Stimulated activated CD8-positive, alpha-beta memory T cell treated with anti-CD3 and anti-CD28 coated beads, Interleukin-7, amount 100 ng/mL, for 1 hour (primary cell): ENCODE measurements around the gene ARID3A.
"Not testable (repeated sequence)": the region's sequence is repeated elsewhere in the genome, so short reads cannot be mapped to it uniquely, and the experiment has no call there.

Experiments used
- DNase-seq, 2 donors: peaks; one replicate each; pipeline ENCODE4 v3.0.0-alpha.2; 2020; ENCODE audit warnings: low read depth in 2 of 2

The ARID3A gene

DNA sequence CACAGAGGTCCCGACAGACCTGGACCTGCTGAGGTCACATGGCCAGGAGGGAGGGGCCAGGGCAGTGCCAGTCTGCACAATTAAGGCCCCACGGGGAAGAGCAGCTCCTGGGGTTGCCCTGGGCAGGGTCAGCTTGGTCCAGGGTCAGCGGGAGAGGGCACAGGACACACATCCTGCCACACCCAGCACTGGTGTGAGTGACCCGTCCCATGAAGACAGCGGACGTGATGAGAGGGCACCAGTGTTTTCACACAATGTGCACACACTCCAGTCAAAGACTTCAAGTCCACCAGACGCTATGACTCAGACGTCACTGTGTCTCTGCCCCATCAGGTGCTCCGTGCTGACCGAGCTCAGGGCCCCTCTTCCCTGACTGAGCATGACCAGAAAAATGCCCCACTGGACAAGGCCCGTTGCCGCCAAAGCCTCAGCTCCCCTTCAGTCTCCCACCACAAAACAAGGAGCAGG, 90.8 kb downstream of the ARID3A start:
- no peak for DNase-seq

DNA sequence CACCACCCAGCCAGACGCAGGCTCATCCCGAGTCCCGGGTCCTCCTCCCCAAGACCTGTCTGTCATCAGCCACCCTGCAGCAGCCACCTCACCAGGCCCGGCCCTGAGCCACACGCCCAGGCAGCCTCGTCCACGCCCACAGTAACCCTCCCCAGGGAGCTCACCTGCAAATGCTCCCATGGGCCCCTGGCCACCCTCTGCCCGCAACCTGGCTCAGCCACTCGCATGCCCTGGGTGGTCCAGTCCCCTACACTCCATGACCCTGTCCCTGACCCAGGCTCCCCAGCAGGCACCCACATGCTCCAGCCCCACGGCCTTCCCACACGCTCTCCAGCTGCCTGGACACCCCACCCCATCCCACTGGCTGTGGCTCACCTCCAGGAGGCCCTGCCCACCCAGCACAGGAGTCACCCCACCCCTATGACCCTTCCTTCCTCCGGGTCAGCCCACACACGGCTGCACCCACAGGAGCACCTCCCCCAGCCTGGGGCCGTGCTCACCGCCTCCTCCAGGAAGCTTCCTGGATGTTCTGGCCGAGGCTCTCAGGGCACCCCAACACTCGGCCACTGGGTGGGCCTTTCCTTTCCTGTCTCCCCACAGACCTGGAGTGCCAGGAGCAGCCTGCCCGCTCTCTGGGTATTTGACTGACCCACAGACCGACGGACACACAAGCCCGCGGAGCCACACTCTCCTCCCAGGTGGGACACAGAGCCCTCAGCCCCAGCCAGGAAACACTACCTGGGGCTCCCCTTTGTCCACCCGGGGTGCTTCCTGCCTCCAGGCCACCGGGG, 91.5 kb downstream of the ARID3A start:
- DNase-seq = no peak

DNA sequence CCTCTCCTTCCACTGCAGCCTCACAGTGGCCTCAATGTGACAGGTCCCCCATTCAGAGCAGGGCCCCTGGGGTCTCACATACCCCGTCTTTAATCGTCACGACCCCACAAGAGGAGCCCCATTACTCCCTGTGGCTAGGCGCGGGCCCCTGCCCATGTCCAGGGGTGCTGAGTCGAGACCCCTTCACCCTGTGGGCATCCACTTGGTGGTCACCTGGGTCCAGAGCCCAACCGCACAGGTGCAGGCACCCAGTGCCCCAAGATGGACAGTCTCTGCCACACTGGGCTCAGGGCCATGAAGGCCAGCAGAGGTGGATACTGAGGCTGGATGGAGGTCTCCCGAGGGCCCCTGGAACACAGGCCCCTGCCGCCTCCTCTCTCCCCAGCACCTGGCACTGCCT, 92.1 kb downstream of the ARID3A start:
- no peak for DNase-seq

DNA sequence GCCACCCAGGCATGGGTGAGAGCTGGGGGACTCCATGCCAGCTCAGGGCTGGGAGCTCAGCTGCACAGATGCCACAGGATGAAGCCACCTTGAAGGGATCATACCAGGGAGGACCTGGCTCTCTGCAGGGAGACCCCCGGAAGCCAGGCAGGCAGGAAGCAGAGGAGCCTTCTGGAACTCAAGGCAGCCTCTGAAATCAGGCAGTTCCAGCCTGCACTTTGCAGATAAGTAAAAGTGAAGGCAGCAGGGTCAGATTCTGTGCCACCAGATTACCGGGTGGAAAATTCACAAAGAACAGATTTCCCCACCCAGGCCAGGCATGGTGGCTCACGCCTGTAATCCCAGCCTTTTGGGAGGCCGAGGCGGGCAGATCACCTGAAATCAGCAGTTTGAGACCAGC, 92.6 kb downstream of the ARID3A start:
- no peak for DNase-seq

DNA sequence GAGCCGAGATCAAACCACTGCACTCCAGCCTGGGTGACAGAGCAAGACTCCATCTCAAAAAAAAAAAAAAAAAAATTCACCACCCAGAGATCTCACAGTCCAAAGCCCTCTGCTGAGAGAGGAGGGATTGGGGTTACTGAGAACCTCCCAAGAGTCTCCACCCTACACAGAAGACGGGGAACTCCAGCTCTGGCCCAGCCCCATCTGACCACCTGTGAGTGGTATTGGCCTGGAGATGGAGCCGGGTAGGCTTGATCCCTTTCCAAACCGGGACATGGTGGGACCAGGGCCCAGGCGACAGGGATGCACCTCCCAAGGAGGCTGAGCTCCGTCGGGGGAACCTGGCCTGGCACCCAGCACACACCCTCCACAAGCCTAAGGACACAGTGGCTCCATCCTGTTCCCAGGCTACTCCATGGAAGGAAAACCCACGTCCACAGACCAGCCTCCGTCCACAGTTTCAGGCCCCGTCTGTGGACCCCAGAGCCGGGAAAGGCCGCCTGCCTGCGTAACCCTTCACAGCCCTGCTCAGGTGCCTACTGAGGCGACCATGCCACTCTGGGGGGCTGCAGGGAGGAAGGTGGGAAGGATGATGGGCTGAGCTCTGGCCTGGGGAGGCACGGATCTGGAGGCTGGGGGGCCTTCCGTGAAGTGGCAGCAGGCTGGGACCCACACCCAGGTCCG, 93.2 kb downstream of the ARID3A start:
- DNase-seq = no peak

DNA sequence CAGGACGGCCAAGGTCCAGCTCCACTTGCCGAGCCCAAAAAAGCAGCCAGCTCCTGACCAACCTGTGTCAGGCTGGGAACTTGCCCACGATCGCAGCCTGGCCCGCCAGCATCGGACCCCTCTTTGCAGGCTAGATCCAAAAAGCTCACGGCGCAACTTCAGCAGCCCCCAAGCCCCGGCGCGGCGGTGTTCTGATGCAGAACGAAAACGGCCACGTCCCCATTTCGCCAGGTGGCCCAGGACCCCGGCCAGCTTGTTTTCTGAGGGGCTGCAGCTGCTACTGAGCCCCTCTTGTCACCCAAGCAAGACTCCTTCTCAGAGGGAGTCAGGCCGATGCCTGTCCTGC, 93.8 kb downstream of the ARID3A start:
- no peak for DNase-seq

DNA sequence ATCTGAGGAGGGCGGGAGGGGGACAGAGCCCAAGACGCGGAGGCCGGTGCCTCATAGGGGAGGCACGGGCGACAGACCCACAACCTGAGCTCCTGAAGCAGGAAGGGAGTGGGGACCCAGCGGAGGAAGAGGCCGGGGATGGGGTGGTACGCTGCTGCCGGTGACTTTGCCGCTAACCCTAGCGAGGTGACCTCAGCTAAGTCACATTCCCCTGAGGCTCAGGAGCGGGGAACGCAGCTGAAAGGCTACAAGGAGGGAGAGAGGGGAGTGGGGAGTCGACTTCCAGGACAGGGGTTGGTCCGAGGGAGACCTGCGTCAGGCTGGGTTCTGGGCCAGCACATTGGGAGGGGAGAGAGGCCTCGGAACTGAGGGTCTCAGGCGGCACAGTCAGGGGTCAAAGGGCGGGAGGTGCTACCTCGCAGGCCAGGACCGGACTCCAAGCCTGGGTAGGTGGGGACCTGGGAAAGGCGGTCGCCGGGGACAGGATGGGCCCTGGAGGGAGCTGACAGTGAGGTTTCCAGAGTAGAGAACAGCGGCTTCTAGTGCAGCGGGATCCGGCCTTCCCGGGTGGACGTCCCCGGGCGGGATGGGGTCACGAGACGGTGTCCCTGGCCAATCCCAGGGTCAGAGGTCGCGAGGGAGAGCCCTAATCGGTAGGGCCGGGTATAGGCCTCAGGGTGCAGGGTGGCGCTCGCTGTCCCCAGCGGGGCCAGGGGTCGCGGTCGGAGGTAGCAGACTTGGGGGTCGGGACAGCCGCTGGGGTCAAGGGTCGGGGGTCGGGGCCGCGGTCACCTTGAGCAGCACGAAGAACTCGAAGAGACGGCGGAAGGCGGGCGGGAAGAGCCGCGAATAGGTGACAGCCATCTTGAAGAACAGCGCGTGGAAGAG, 94.4 kb downstream of the ARID3A start:
- DNase-seq = no peak

DNA sequence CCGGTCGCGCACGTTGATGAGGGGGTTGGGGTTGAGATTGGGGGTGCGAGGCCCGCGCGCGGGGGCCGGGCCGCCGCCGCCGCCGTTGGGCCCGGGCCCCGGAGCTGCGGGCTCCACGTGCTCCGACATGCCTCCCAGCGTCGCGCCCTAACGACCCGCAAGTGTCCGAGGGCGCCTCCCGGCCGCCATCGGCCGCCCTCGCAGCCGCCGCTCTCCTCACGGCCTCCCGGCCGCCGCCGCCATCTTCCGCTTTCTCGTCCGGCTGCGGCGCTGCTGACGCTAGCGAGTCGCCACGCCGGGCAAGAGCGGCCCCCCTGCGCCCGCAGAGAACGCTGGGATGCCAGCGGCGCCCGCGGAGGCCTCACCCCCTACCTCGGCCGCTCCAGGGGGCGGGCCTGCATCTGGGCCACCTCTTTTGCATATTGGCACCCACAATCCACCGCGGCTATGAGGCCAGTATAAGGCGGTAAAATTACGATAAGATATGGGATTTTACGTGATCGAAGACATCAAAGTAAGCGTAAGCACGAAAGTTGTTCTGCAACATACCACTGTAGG, 95.1 kb downstream of the ARID3A start, which contains the start of gene TMEM259:
Gene TMEM259 (minus strand): TSS at position 256 of the 558 bp plus-strand sequence. CDS start 127 bp downstream, at position 129.
- DNase-seq = peak; percentile 94 to 97

DNA sequence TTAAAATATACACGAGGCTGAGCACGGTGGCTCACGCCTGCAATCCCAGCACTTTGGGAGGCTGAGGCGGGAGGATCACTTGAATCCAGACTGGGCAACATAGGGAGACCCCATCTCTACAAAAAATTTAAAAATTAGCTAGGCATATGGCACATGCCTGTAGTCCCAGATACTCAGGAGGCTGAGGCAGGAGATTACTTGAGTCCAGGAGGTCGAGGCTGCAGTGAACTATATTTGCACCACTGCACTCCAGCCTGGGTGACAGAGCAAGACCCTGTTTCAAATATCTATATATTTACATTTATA, 98.0 kb downstream of the ARID3A start:
- DNase-seq = not testable (repeated sequence)

DNA sequence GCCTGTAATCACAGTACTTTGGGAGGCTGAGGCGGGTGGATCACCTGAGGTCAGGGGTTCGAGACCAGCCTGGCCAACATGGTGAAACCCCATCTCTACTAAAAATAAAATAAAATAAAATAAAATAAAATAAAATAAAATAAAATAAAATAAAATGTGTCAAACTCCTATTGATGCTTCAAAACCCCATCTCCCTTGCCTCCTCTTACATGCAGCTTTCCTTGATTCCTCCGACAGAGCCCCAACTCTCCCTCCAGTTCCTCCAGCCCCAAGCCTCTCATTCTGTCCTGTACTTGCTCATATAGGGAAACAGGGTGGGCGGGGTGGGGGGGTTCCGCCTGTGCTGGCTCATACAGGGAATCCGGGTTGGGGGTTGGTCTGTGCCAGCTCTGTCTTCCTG, 99.2 kb downstream of the ARID3A start:
- DNase-seq = not testable (repeated sequence)
